ENCODE results near the gene KCTD11.

Gene KCTD11

GRCh38 chr17:7380855-7381683 is 29.1 kb downstream of the KCTD11 start, which contains the start of gene TNK1:
TNK1 (plus strand) TSS chr17:7381089; CDS start chr17:7382927, 1,838 bp downstream.
- DNase-seq = no peak

DNA sequence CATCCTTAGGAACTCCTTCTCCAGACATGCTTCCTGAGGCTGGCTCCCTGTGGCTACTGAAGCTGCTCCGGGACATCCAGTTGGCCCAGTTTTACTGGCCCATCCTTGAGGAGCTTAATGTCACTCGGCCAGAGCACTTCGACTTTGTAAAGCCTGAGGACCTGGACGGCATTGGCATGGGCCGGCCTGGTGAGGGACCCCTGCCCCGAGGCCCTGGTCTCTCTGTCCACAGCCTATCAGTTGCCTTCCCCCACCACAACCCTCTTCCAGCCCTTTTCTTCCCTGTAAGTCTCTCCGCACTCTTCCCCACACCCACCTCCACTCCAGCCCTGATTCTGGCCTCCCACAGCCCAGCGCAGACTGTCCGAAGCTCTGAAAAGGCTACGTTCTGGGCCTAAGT is 30.9 kb downstream of the KCTD11 start:
- no peak for DNase-seq

DNA sequence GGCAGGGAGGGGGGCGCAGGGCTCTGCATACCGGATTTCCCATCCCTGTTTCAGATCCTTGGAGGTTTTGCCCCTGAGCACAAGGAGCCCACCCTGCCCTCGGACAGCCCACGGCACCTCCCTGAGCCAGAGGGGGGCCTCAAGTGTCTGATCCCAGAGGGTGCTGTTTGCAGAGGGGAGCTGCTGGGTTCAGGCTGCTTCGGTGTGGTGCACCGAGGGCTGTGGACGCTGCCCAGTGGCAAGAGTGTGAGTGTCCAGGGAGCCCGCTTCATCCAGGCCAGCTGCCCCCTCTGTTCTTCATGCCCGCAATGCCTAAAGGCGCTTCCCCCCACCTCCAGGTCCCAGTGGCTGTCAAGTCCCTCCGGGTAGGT is 31.4 kb downstream of the KCTD11 start:
- no peak for DNase-seq

- DNase-seq = peak; percentile 76
Measured at GRCh38 chr17:7383742-7384488, 32.0 kb downstream of the KCTD11 start.

GRCh38 chr17:7384489-7385081 is 32.6 kb downstream of the KCTD11 start:
- no peak for DNase-seq

DNA sequence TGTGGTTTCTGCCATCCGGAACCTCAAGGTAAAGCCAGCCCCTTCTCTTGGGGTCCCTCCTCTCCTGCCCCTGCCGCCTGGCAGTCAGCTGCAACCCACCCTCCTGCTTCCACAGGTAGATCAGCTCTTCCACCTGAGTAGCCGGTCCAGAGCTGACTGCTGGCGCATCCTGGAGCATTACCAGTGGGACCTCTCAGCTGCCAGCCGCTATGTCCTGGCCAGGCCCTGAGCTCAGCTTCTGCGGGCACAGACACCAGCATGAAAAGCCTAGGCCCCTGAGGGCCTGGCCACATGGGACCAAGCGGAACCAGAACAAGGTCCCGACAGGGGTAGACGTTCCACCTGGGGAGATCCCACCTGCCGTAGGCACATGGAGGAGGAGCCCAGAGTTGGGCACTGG is 36.9 kb downstream of the KCTD11 start:
- DNase-seq = no peak

- DNase-seq = no peak
Measured at GRCh38 chr17:7389924-7390910, 38.3 kb downstream of the KCTD11 start.

GRCh38 chr17:7391307-7391706 is 39.3 kb downstream of the KCTD11 start:
- no peak for DNase-seq

GRCh38 chr17:7392696-7393612 is 41.0 kb downstream of the KCTD11 start:
- no peak for DNase-seq

DNA sequence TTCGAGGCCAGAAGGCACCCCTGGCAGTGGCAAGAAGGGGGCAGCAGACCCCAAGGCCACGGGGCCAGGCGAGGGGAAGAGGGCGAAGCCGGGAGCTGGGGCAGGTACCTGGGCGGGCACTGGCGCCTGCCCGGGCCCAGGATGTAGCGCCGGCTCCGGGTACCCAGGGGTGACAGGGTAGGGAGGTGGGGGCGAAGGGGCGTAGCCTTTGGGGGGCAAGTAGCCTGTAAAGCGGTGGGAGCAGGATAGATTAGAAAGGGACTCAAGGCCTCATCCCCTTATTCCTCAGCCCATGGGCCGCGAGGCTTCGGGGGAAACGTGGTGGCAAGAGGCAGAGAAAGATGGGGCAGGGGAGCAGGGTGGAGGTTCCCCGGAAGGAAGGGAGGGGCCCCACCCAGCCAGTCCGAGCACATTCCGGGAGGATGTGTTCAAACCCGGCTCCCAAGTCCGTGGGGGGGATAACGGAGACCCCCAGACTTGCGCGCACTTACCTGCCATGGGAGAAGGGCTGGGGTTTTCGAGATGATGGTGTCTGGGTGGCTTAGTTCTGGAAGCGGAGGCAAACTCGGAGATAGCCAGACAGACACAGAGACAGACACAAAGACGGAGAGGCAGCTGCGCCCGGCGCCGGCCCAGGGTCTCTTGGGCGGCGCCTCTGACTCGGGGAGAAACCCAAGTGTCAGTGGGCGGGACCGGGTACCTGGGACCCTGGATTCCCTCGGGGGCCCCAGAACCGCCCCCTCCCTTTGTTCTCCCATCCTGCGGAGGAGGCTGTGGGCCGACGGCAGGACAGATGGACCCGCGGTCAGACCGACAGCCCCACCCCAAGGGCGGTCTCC is 41.9 kb downstream of the KCTD11 start:
- peak; percentile 58 for DNase-seq

DNA sequence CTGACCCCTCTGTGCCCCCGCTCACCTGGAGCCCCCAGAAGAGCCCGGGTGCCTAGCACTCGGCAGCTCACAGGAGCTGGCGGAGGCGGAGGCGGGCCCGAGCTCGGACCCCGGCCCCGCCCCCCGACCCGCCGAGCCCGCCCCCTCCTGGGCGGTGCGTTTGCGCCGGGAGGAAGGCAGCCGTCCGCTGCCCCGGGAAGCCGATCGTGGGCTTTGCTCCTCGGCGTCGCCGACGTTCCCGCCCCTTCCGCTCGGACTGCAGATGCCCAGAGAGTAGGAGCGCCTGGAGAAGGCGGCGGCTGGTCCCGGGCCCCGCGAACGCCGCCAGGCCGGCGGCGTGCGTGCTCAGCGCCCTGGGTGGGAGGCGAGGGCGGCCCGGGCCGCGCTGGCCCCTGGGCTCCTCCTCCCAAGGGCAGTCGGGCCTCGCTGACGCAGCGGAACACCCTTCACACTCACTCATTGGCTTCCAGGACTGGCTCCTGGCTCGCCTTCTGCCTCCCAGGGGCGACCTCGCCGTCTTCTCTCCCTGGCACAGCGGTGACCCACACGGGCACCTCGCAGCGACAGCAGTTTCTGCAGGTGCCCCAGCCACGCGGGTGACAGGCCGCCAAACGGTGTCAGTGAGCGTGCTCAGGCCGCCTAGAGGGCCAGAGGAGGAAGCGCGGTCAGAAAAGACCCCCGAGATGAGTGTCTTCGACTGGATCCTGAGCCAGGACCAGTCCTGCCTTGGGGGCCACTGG is 42.7 kb downstream of the KCTD11 start, which contains the start of gene PLSCR3:
TSS of gene PLSCR3 (minus strand) at position 74 of the 740 bp plus-strand sequence. CDS start 415 bp downstream, outside the sequence.
- peak; percentile 82 for DNase-seq

DNA sequence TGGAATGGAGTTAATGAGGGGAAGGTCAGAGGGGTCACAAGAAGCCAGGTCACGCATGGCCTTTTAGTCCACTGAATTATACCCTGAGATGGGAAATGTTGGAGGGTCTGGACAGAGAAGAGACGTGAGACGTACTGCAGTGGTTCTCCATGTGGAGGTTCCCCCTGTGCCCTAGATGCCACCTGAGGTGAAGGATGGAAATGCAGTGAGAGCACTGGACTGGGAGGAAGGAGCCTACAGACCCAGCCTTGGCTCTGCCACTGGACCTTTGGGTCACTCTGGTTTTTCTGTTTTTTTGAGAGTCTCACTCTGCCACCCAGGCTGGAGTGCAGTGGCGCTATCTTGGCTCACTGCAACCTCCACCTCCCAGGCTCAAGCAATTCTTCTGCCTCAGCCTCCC is 44.2 kb downstream of the KCTD11 start:
- DNase-seq = no peak

DNA sequence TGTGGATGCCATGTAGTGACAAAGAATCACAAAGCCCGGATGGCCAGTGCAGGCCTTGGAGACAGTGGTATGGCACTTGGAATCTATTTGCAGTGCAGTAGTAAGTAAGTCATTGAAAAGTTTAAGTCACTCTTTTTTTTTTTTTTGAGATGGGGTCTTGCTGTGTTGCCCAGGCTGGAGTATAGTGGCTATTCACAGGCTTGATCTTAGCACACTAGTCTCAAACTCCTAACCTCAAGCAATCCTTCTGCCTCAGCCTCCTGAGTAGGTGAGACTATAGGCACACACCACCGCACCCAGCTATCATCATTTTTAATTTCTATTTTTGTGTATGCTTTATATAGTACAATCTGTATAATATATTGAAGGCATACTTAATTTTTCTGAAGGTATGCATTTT is 46.6 kb downstream of the KCTD11 start:
- DNase-seq = no peak

DNA sequence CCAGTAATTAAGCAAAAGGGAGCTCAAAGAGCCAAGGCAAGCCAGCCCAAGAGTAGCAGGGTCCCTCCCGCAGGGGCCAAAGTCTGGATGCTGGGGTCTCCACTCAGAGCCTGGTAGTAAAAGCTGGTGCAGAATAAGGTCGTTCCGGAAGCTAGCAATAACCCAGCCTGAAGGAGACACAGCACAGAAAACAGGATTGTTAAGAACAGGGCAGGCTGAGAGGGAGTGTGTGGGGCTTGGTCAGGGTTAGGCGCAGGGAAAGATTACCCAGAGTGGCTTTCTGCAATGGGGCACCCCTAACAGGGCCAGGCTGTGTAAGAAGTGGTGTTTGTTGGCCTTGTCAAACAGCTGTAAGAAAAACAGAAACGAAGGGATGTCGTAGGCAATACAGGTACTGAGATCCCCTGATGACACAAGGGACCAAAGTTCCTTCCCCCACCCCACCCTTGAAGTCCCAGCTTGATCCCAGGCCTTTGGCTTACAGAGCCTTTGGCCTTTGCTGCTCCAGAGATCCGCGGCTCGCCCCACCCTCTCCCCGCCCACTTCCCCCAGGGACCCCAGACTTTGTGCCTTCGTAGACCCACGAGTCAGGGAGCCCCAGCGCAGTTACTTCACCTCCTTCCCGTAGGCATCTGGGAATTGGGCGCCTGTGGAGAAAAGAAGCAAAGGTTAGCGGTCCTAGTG is 51.2 kb downstream of the KCTD11 start:
- DNase-seq = peak; percentile 19

DNA sequence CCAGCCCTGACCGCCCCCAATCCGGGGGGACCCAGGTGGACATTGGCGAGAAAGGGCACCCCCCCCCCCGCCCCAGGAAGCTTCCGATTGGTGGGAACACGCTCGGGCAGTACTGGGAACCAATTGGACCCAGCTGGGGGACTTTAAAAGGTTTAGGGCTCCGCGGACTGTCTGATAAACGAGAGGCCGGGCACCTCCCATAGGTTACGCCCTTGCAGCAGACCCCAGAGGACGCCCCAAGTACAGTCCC is 51.7 kb downstream of the KCTD11 start:
- no peak for DNase-seq

- DNase-seq = peak; percentile 96
Measured at GRCh38 chr17:7403977-7404736, 52.2 kb downstream of the KCTD11 start, which contains the start of gene TMEM256. TMEM256 (minus strand) TSS chr17:7404097; CDS start chr17:7404084, 13 bp downstream.
